ENCODE results near the gene MLC1.

MLC1 gene

GRCh38 chr22:50085211-50085972 lies at the start of gene MLC1:
Gene MLC1 (minus strand): TSS chr22:50085426. CDS start chr22:50084902, 524 bp downstream.
- DNase-seq (ENCODE audit: low read depth in 3 of 3): no peak

GRCh38 chr22:50134481-50134880 lies 49.3 kb upstream of the MLC1 start:
- no peak for DNase-seq (ENCODE audit: low read depth in 3 of 3)

DNA sequence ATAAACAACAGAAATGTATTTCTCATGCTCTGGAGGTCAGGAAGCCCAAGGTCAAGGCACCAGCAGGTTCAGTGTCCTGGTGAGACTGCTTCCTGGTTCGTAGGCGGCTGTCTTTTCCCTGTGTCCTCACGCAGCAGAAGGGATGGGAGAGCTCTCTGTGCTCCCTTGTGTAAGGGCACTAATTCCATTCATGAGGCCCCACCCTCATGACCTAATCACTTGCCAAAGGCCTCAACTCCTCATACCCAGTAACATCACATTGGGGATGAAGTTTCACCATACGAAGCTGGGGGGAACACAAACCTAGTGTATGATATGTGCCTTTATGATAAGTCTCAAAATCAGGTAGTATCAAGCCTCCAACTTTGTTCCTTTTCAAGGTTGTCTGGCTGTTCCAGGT lies 46.7 kb upstream of the MLC1 start:
- no peak for DNase-seq (ENCODE audit: low read depth in 3 of 3)

DNA sequence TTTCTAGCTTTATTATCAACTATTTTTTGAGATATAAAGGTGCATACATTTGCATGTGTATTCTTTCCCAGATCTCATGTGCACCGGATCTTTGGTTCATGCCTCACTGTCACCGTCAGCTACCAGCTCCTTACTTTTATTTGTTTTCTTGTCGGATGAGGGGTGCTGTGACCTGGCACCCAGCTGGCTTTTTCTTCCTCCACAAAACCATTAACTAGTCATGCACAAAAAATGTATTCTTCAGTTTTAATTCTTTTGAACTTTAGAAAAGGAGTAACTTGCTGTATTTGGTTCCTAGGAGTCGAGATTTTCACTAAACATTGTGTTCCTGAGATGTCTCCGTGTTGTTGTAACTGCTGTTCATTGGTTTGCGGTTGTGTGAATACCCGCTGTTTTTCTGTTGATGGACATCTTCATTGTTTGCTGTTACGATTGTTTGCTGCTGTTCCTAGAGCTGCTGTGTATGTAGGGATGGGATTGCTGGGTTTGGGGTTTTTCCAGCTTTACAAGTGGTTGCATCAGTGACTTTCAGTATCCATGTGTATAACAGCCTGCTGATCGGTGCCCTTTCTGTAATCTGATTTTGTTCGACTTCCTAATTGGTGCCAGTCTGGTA lies 44.0 kb upstream of the MLC1 start:
- no peak for DNase-seq (ENCODE audit: low read depth in 3 of 3)

GRCh38 chr22:50125029-50125428 lies 39.8 kb upstream of the MLC1 start:
- DNase-seq (ENCODE audit: low read depth in 3 of 3): no peak

DNA sequence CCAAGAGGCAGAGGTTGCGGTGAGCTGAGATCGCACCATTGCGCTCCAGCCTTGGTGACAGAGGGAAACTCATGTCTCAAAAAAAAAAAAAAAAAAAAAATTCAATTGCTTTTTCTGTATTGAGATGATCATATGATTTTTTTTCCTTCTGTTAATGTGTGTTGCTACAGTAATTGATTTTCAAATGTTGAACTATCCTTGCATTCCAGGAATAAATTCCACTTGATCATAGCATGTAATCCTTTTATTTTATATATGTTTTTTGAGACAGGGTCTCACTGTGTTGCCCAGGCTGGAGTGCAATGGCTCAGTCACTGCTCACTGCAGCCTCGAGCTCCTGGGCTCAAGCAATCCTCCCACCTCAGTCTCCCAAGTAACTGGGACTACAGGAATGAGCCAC lies 37.9 kb upstream of the MLC1 start:
- DNase-seq (ENCODE audit: low read depth in 3 of 3): no peak

GRCh38 chr22:50121202-50121740 lies 36.0 kb upstream of the MLC1 start:
- no peak for DNase-seq (ENCODE audit: low read depth in 3 of 3)

DNA sequence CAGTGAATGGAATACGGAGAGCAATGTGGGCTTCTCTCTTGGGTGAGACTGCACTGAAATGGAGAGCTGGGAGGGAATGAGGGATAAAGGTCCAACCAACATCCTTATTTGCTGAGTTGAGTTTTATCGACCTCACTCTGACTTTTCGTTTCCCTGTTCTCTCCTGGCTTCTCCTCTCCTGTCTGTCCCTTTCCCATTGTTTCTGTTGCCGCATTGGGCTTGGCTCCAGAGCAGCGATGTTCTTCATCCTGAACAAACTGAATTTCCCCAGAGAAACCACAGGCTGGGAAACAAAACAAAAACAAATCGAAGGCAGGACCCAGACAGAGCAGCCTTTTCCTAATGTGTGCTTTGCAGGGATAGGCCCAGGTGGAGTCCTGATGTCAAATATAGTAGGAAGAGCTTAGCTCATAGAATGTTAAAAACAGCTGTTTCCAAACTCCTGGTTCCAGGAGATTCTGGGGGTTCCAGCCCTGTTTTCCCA lies 34.6 kb upstream of the MLC1 start:
- DNase-seq (ENCODE audit: low read depth in 3 of 3): no peak

- no peak for DNase-seq (ENCODE audit: low read depth in 3 of 3)
Observed at GRCh38 chr22:50119169-50119767, 34.0 kb upstream of the MLC1 start.

DNA sequence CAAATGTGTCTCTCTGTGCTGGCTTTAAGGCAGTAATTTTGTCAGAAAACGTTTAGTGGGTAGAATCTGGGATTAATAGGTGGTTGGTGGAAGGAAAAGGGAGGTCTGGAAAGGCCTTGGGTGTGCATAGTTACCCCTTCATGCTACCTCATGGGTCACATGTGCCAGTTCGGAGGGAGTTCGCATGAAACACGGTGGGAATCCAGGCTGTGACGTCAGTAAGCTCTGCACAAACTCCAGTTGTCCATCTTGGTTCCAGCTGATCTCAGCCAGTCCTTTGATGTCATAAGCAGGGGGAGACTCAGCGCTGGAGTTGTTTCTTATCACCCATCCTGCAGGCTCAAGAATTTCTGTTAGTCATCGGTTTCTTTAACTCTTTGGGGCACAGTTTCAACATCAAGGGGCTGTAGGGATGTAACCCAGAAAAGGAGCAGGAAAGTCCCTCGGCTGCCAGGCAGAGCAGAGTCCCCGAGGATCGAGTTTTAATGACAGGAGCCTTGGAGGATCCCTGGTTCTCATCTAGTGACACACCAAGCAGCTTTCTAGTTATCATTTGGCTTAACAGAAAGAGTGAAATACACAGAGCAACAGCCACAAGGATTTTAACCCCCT lies 33.4 kb upstream of the MLC1 start:
- DNase-seq (ENCODE audit: low read depth in 3 of 3): no peak

- no peak for DNase-seq (ENCODE audit: low read depth in 3 of 3)
Observed at GRCh38 chr22:50118129-50118528, 32.9 kb upstream of the MLC1 start.

GRCh38 chr22:50117168-50117762 lies 32.0 kb upstream of the MLC1 start:
- no peak for DNase-seq (ENCODE audit: low read depth in 3 of 3)

GRCh38 chr22:50115693-50116092 lies 30.5 kb upstream of the MLC1 start:
- DNase-seq (ENCODE audit: low read depth in 3 of 3): no peak

DNA sequence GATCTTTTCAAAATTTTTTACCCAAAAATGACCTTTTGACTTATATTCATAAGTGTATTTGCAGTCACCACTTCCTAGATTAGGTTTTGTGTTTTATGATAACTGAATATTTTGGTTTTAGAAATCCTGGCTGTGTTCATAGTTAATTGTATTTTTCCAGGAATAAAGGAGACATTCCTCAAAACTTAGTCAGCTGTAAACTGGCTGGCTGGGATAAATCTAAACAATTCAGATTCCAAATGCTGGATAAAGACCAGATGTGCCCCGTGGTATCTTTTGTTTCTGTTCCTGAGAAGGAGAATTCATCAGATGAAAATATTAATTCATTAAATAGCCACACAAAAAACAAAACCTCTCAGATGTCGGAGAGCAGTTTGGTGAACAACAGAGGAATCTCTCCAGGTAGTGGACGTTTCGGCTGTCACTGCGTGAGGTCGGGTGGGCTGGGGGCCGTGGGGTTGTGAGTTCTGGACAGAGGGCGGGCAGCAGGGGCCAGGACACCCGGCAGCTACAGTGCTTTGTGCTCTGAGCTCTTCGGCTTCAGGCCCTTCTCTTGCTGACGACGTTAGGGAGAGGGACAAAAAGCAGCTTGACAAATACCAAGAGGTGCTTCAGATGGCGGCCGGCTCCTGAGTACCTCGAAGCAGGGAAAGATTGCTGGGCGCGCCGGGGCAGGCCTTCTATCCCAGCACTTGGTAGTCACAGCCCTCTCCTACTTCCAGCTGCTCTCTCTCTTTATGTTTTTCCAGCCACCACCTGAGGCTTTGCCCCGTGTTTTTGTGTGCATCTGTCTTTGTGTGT lies 29.2 kb upstream of the MLC1 start:
- DNase-seq (ENCODE audit: low read depth in 3 of 3): no peak

GRCh38 chr22:50112151-50113118 lies 27.2 kb upstream of the MLC1 start:
- DNase-seq (ENCODE audit: low read depth in 3 of 3): peak in 1 of 3 experiments; percentile 22

- DNase-seq (ENCODE audit: low read depth in 3 of 3): no peak
Observed at GRCh38 chr22:50111056-50111455, 25.8 kb upstream of the MLC1 start.

DNA sequence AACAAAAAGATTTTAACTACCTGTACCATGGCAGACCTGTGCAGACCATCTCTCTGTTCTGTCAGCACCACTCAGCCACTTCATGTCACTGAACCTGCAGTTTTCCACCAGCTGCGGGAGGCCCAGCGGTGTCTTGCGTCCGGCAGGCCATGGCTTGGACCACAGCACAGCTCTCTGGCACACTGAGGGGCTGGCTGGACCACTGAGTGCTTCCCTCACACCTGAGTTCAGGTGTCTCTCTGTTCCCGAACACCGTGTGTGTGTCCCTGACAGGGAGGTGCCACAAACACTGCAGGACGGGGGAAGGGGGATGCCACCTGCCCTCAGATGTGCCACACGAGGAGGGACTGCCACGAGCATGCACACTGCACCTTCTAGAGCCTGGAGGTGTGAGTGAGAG lies 22.3 kb upstream of the MLC1 start:
- no peak for DNase-seq (ENCODE audit: low read depth in 3 of 3)

- DNase-seq (ENCODE audit: low read depth in 3 of 3): no peak
Observed at GRCh38 chr22:50105208-50106100, 20.2 kb upstream of the MLC1 start.

DNA sequence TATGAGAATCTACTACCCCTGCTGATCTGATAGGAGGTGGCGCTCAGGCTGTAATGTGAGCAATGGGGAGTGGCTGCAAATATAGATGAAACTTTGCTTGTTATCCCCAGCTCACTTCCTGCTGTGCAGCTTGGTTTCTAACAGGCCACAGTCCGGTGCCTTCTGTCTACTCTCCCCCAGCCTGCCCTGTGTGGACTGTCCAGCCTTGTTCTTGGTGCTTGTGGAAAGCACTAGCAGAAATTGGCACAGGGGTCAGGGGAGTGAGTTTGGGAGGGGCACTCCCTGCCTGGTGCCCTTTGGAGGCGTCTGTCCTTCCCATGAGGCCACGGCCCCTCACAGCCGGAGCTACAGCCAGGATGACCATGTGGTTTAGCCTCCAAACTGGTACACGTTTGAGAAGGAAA lies 18.9 kb upstream of the MLC1 start:
- DNase-seq (ENCODE audit: low read depth in 3 of 3): no peak
